Keratinocyte (primary cell): Measurements from ENCODE around the gene TBC1D30. TPM values are rescaled to one million over a fixed set of nuclear protein-coding genes. Genes with fewer than 3 reads are reported as not detected.

ENCODE experiments used
- DNase-seq: peaks from one replicate; pipeline ENCODE4 v3.0.0-alpha.2; 2011; ENCODE audit warnings: low read depth, missing footprints, low spot score
- FAIRE-seq: peaks from 2 replicates; lab custom pipeline; 2011; peaks lifted over from hg19 to GRCh38; lab: Jason Lieb, UNC
- H2AFZ ChIP-seq: 2 replicates; pipeline ENCODE4 v1.6.0; 2012; ENCODE audit warnings: low read length, control low read depth, inconsistent platforms; ENCODE audit not compliant: control insufficient read depth
- H3K27ac ChIP-seq: 2 replicates; pipeline ENCODE4 v1.5.1; 2011; ENCODE audit warnings: low read length; ENCODE audit not compliant: control insufficient read depth, insufficient read depth
- H3K27me3 ChIP-seq: 3 replicates; pipeline ENCODE4 v1.6.0; 2011; ENCODE audit warnings: low read length; ENCODE audit not compliant: control insufficient read depth, insufficient read depth; ENCODE audit errors: extremely low read depth
- H3K36me3 ChIP-seq, 2 experiments: 2 replicates in 1 of 2; 3 replicates in 1 of 2; pipeline ENCODE4 v1.5.1; 2011; ENCODE audit warnings: low read length in 2 of 2, mild to moderate bottlenecking in 1 of 2; ENCODE audit not compliant: control insufficient read depth in 2 of 2, insufficient read depth in 2 of 2; ENCODE audit errors: extremely low read depth in 1 of 2
- H3K4me1 ChIP-seq: 3 replicates; pipeline ENCODE4 v1.5.1; 2011; ENCODE audit warnings: low read length; ENCODE audit not compliant: control insufficient read depth, insufficient read depth; ENCODE audit errors: extremely low read depth
- H3K4me2 ChIP-seq: 3 replicates; pipeline ENCODE4 v1.6.0; 2011; ENCODE audit warnings: low read depth, low read length; ENCODE audit not compliant: control insufficient read depth, insufficient read depth; ENCODE audit errors: extremely low read depth
- H3K4me3 ChIP-seq, 3 experiments: fragments of 200-600 bp in 1 of 3; sonication (generic) in 1 of 3; 2 replicates in 2 of 3; 3 replicates in 1 of 3; pipeline ENCODE4 v1.5.1; 2011 to 2016; ENCODE audit warnings: low read length in 3 of 3, mild to moderate bottlenecking in 3 of 3, control low read depth in 2 of 3, inconsistent platforms in 1 of 3, low read depth in 1 of 3, mixed read lengths in 1 of 3, mixed run types in 1 of 3, moderate library complexity in 1 of 3; ENCODE audit not compliant: control insufficient read depth in 2 of 3, insufficient read depth in 2 of 3; ENCODE audit errors: extremely low read depth in 1 of 3
- H3K79me2 ChIP-seq: 2 replicates; pipeline ENCODE4 v1.6.0; 2012; ENCODE audit warnings: low read length; ENCODE audit not compliant: control insufficient read depth, insufficient read depth
- H3K9ac ChIP-seq: 3 replicates; pipeline ENCODE4 v1.6.0; 2011; ENCODE audit warnings: low read length; ENCODE audit not compliant: control insufficient read depth, insufficient read depth; ENCODE audit errors: extremely low read depth
- H3K9me1 ChIP-seq: 3 replicates; pipeline ENCODE4 v1.6.0; 2011; ENCODE audit warnings: low read length; ENCODE audit not compliant: control insufficient read depth, insufficient read depth; ENCODE audit errors: extremely low read depth
- H3K9me3 ChIP-seq: 2 replicates; pipeline ENCODE4 v1.5.1; 2012; ENCODE audit warnings: low read depth, low read length; ENCODE audit not compliant: control insufficient read depth
- H4K20me1 ChIP-seq: 3 replicates; pipeline ENCODE4 v1.6.0; 2011; ENCODE audit warnings: low read length; ENCODE audit not compliant: control insufficient read depth, insufficient read depth; ENCODE audit errors: extremely low read depth
- CTCF ChIP-seq, 3 experiments: IDR thresholded peaks in 1 of 3; conservative IDR thresholded peaks in 1 of 3; optimal IDR thresholded peaks in 1 of 3; 2 replicates in 2 of 3; 3 replicates in 1 of 3; pipeline versions ENCODE3 to v1.5.1; 2011; ENCODE audit warnings: low read length in 3 of 3, mild to moderate bottlenecking in 3 of 3, moderate library complexity in 2 of 3, control low read depth in 1 of 3, inconsistent platforms in 1 of 3; ENCODE audit not compliant: insufficient read depth in 2 of 3; ENCODE audit errors: extremely low read depth in 1 of 3
- EZH2 ChIP-seq: IDR thresholded peaks from one replicate; pipeline ENCODE4 v1.6.1; 2012; ENCODE audit warnings: inconsistent platforms, mild to moderate bottlenecking, low read length, moderate library complexity
- dilution Hi-C: fragments of 300-500 bp; cut with MboI; formaldehyde crosslinking; loops from one replicate; pipeline ENCODE4 v1.7.0; 2020; ENCODE audit warnings: low sequenced_read_pairs; ENCODE audit not compliant: extremely low pct_ligation_motif_present
- polyA plus RNA-seq, 5 experiments: library from polyadenylated mRNA; depleted of rRNA in 3 of 5; stranded (reverse) in 3 of 5; stranded (forward) in 1 of 5; unstranded in 1 of 5; fragments of >200 nt; gene quantifications; 1 replicate in 1 of 5; 2 replicates in 3 of 5; 3 replicates in 1 of 5; pipeline versions ENCODE4 v1.2.1 to v1.2.3, GENCODE V29; 2011 to 2012; ENCODE audit warnings: missing spikeins in 2 of 5, low read depth in 1 of 5, low replicate concordance in 1 of 5

TBC1D30 gene
- polyA plus RNA-seq, 1 donor (not counting 4 experiments of a cell fraction or from before 2014, with no cell fraction given) = 0.50 TPM

GRCh38 chr12:64792128-64792527 lies 32.3 kb upstream of the TBC1D30 start:
- DNase-seq = no peak
- H3K27ac ChIP-seq = no peak overlapping the region
- H4K20me1 ChIP-seq = no peaks in the 10 kb centered on the region
- H3K9me1 ChIP-seq = no peaks in the 10 kb centered on the region
- H3K27me3 ChIP-seq = peaks cover 5% of the 10 kb centered on the region
- no peaks in the 10 kb centered on the region for H3K9me3 ChIP-seq
- H3K4me1 ChIP-seq = no peaks in the 10 kb centered on the region
- no peak overlapping the region for H3K4me2 ChIP-seq
- no peak overlapping the region for H2AFZ ChIP-seq
- dilution Hi-C loops = no loop called here
- H3K79me2 ChIP-seq = no peaks in the 10 kb centered on the region
- TF ChIP-seq CTCF (optimal IDR thresholded peaks at IDR 0.05 in 1 of 3, IDR thresholded peaks at IDR 0.05 in 1 of 3, conservative IDR thresholded peaks at IDR 0.05 in 1 of 3; ENCODE audit: extremely low read depth in 1 of 3, insufficient read depth in 2 of 3, low read length in 3 of 3) (no peak), EZH2 (no peak)
- no peak overlapping the region for H3K4me3 ChIP-seq
- H3K36me3 ChIP-seq = no peaks in the 10 kb centered on the region
- no peak overlapping the region for H3K9ac ChIP-seq
- no peak for FAIRE-seq

GRCh38 chr12:64793610-64794009 lies 30.8 kb upstream of the TBC1D30 start:
- no peaks in the 10 kb centered on the region for H4K20me1 ChIP-seq
- no peaks in the 10 kb centered on the region for H3K9me3 ChIP-seq
- no peak overlapping the region for H3K4me3 ChIP-seq
- no peak for TF ChIP-seq EZH2
- no peak for TF ChIP-seq CTCF (optimal IDR thresholded peaks at IDR 0.05 in 1 of 3, IDR thresholded peaks at IDR 0.05 in 1 of 3, conservative IDR thresholded peaks at IDR 0.05 in 1 of 3; ENCODE audit: extremely low read depth in 1 of 3, insufficient read depth in 2 of 3, low read length in 3 of 3)
- no peaks in the 10 kb centered on the region for H3K4me1 ChIP-seq
- no peak overlapping the region for H2AFZ ChIP-seq
- H3K36me3 ChIP-seq = no peaks in the 10 kb centered on the region
- no peak overlapping the region for H3K9ac ChIP-seq
- DNase-seq (no peak), FAIRE-seq (no peak)
- H3K79me2 ChIP-seq = no peaks in the 10 kb centered on the region
- H3K4me2 ChIP-seq = no peak overlapping the region
- H3K9me1 ChIP-seq = no peaks in the 10 kb centered on the region
- H3K27ac ChIP-seq = no peak overlapping the region
- dilution Hi-C loops = no loop called here
- H3K27me3 ChIP-seq = peaks cover 5% of the 10 kb centered on the region
